H1 (cell line): ENCODE results near the gene AGBL5. TPM values are rescaled to one million over a fixed set of nuclear protein-coding genes. Genes with fewer than 3 reads are reported as not detected.

ENCODE experiments used
- CHD7 ChIP-seq: fragments of 300-600 bp; sonication (generic); IDR thresholded peaks from 2 replicates; pipeline ENCODE4 v1.7.1; 2012; ENCODE audit warnings: low read length, moderate library complexity, mild to moderate bottlenecking, inconsistent platforms; ENCODE audit not compliant: insufficient replicate concordance
- CTCF ChIP-seq, 3 experiments: IDR thresholded peaks; 1 replicate in 2 of 3; 2 replicates in 1 of 3; pipeline versions ENCODE4 v1.5.1 to v1.6.1; 2011; ENCODE audit warnings: low read length in 3 of 3, mild to moderate bottlenecking in 3 of 3, inconsistent platforms in 2 of 3, low read depth in 1 of 3, moderate library complexity in 1 of 3; ENCODE audit not compliant: insufficient read depth in 1 of 3; ENCODE audit errors: control extremely low read depth in 1 of 3
- RAD21 ChIP-seq, 2 experiments: IDR thresholded peaks in 1 of 2; conservative IDR thresholded peaks in 1 of 2; 2 replicates each; pipeline ENCODE4 v1.6.1; 2011; ENCODE audit warnings: low read depth in 2 of 2, low read length in 2 of 2, improper control_type of control experiment in 1 of 2, inconsistent platforms in 1 of 2, mild to moderate bottlenecking in 1 of 2, moderate library complexity in 1 of 2
- RBBP5 ChIP-seq: IDR thresholded peaks from 2 replicates; pipeline ENCODE4 v1.7.1; 2012; ENCODE audit warnings: low read depth, mild to moderate bottlenecking, inconsistent platforms, low read length, moderate library complexity, borderline replicate concordance
- polyA plus RNA-seq, 7 experiments: library from polyadenylated mRNA; depleted of rRNA in 3 of 7; stranded (reverse) in 5 of 7; unstranded in 2 of 7; fragments of >200 nt in 5 of 7; fragments of 200-250 nt in 2 of 7; gene quantifications; 1 replicate in 5 of 7; 2 replicates in 1 of 7; 4 replicates in 1 of 7; pipeline versions ENCODE4 v1.2.1 to v1.2.3, GENCODE V29; 2011 to 2013; ENCODE audit warnings: missing spikeins in 2 of 7, mixed read lengths in 2 of 7
- total RNA-seq: library from RNA; stranded (reverse); fragmentation: NEBNext Ultra II Directional; extraction: Animal tissue kit (Norgen Biotek cat#: 25700); gene quantifications from 2 replicates; pipeline ENCODE4 v1.2.1, GENCODE V29; 2021

The AGBL5 gene
- total and polyA plus RNA-seq, 2 of the 8 experiments (the other 6 are each of a cell fraction or from before 2014, with no cell fraction given): 45.4 to 62.0 TPM

GRCh38 chr2:27024812-27025211, 26.7 kb upstream of the AGBL5 start (continued):
- TF ChIP-seq CHD7 (no peak), RAD21 (IDR thresholded peaks at IDR 0.05 in 1 of 2, conservative IDR thresholded peaks at IDR 0.05 in 1 of 2; ENCODE audit: low read depth in 2 of 2, low read length in 2 of 2) (peak in 1 of 2 experiments; percentile 36; a peak in 2 of 4 replicates), CTCF (IDR thresholded peaks at IDR 0.05; ENCODE audit: control extremely low read depth in 1 of 3, insufficient read depth in 1 of 3, low read depth in 1 of 3, low read length in 3 of 3) (peak; percentile 38 to 43 (median 38)), RBBP5 (no peak)
